Vagina (tissue), 2 donors: ENCODE results near the gene DHX40. TPM values are rescaled to one million over a fixed set of nuclear protein-coding genes. Genes with fewer than 3 reads are reported as not detected.

Experiments
- DNase-seq, 2 donors: peaks; one replicate each; pipeline ENCODE4 v3.0.0-alpha.2; 2017; ENCODE audit errors: extremely low spot score in 2 of 2
- H3K27ac ChIP-seq: fragments of 200-600 bp; sonication (generic); one replicate; pipeline ENCODE4 v1.5.1; 2019
- H3K27me3 ChIP-seq: fragments of 200-600 bp; sonication (generic); one replicate; pipeline ENCODE4 v1.5.1; 2019
- H3K36me3 ChIP-seq, 2 donors: fragments of 200-600 bp; sonication (generic); one replicate each; pipeline ENCODE4 v1.5.1; 2017 to 2019
- H3K4me1 ChIP-seq: fragments of 200-600 bp; sonication (generic); one replicate; pipeline ENCODE4 v1.5.1; 2019
- H3K4me3 ChIP-seq, 2 donors: fragments of 200-600 bp; sonication (generic); 1 replicate in 1 of 2; 2 replicates in 1 of 2; pipeline ENCODE4 v1.5.1; 2016 to 2019
- H3K9me3 ChIP-seq: fragments of 200-600 bp; sonication (generic); one replicate; pipeline ENCODE4 v1.5.1; 2019
- POLR2A ChIP-seq, 2 donors: fragments of 450-650 bp; IDR thresholded peaks; one replicate each; pipeline ENCODE4 v1.6.1; 2017; ENCODE audit warnings: antibody characterized with exemption in 2 of 2, mild to moderate bottlenecking in 2 of 2, moderate library complexity in 2 of 2
- POLR2AphosphoS5 ChIP-seq, 2 donors: sonication (generic); formaldehyde crosslinking; IDR thresholded peaks; one replicate each; pipeline ENCODE4 v1.9.0; 2017; ENCODE audit warnings: antibody characterized with exemption in 2 of 2, mild to moderate bottlenecking in 2 of 2, low read depth in 1 of 2; ENCODE audit not compliant: insufficient read depth in 1 of 2
- intact Hi-C: fragments of 100-400 bp; cut with DNase I; formaldehyde crosslinking; loops from one replicate; pipeline ENCODE4 v1.15.1; 2023
- total RNA-seq: library from RNA; depleted of rRNA; stranded (reverse); fragments of >200 nt; gene quantifications from one replicate; pipeline ENCODE4 v1.2.3, GENCODE V29; 2016
- TF ChIP-seq, protein P1 (sequence below), 3 experiments: fragments of 450-650 bp in 2 of 3; fragments of 200-600 bp in 1 of 3; sonication (generic) in 1 of 3; IDR thresholded peaks; one replicate each; pipeline ENCODE4 v1.5.1; 2017 to 2019; ENCODE audit warnings: antibody characterized with exemption in 3 of 3, mild to moderate bottlenecking in 2 of 3, moderate library complexity in 2 of 3

The DHX40 gene
- total RNA-seq, 1 donor from 2014 or later = 31.4 TPM

DNA sequence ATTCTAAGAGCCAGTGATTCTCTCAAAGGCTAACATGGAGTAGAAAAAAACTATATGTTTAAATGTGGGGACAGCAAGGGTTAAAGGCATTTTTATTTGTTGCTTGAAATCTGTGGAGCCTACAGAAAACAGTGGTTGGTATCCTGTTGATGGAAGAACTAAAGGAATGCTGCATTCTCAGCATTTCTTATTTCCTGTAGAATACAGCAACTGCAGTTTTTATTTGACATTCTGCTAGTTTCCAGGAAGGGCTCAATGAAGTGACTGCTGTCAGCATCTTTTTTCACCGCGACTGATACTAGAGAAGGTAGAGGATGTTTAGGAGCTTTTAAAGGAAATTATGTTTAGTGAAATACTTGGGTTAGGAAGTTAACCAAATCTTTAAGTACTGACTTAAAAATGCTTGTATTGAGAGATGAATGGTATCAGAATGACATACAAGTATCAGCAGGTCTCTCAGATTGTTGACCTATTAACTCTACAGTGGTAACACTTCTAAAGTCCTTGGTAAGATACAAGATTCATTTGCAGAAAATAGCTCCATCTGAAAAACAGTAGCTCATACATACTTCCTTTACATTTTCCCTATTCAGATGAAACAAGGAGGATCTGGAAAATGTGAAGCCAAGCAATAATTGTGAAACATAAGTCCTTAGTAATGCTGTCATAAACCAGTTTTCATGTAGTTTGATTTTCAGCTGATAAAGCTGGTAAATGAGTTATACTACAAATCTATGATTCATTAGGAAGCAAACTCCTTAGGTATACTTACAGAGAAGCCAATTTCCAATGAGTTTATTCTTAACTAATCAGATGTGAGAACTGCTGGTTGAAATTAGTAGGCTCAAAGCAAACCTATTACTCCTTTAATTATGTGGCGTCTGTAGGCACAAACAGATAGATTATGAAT is 69.5 kb downstream of the DHX40 start:
- peaks cover 60% of the 10 kb centered on the region for H3K4me1 ChIP-seq
- DNase-seq = no peak
- no peak overlapping the region for H3K27ac ChIP-seq
- no peak overlapping the region for H3K4me3 ChIP-seq
- H3K36me3 ChIP-seq = no peaks in the 10 kb centered on the region
- no peak for TF ChIP-seq POLR2AphosphoS5 (IDR thresholded peaks at IDR 0.05; ENCODE audit: insufficient read depth in 1 of 2, low read depth in 1 of 2)
- intact Hi-C loops = no loop called here
- no peaks in the 10 kb centered on the region for H3K27me3 ChIP-seq
- no peaks in the 10 kb centered on the region for H3K9me3 ChIP-seq

DNA sequence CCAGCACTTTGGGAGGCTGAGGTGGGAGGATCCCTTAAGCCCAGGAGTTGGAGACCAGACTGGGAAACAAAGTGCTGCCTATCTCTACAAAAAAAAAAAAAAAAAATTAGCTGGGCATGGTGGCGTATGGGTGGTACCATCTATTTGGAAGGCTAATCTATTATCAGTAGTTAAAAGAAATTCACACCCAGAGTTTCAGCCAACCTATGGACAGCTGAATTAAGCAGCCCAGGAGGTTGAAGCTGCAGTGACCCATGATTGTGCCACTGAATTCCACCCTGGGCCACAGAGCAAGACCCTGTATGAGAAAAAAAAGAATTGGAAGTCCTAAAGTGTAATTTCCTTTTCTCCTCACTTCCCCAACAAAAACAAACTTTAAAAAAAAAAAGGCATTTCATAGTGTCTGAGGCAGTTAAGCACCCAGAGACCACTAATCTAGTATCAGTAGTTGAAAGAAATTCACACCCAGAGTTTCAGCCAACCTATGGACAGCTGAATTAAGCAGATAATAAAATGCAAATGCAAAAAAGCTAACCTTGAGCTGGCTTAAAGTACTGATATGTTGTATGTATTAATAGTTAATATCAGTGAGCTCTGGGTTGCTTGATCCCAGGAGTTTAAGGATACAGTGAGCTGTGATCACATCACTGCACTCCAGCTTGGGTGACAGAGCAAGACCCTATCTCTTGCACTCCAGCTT is 72.4 kb downstream of the DHX40 start:
- no peaks in the 10 kb centered on the region for H3K9me3 ChIP-seq
- peaks cover 75% of the 10 kb centered on the region for H3K4me1 ChIP-seq
- H3K27ac ChIP-seq = no peak overlapping the region
- no peaks in the 10 kb centered on the region for H3K36me3 ChIP-seq
- no peak overlapping the region for H3K4me3 ChIP-seq
- intact Hi-C loops = no loop called here
- DNase-seq = no peak
- no peak for TF ChIP-seq POLR2A (IDR thresholded peaks at IDR 0.05)
- TF ChIP-seq, protein P1, sequence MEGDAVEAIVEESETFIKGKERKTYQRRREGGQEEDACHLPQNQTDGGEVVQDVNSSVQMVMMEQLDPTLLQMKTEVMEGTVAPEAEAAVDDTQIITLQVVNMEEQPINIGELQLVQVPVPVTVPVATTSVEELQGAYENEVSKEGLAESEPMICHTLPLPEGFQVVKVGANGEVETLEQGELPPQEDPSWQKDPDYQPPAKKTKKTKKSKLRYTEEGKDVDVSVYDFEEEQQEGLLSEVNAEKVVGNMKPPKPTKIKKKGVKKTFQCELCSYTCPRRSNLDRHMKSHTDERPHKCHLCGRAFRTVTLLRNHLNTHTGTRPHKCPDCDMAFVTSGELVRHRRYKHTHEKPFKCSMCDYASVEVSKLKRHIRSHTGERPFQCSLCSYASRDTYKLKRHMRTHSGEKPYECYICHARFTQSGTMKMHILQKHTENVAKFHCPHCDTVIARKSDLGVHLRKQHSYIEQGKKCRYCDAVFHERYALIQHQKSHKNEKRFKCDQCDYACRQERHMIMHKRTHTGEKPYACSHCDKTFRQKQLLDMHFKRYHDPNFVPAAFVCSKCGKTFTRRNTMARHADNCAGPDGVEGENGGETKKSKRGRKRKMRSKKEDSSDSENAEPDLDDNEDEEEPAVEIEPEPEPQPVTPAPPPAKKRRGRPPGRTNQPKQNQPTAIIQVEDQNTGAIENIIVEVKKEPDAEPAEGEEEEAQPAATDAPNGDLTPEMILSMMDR (IDR thresholded peaks at IDR 0.05) = no peak
- TF ChIP-seq POLR2AphosphoS5 (IDR thresholded peaks at IDR 0.05; ENCODE audit: insufficient read depth in 1 of 2, low read depth in 1 of 2) = no peak
- H3K27me3 ChIP-seq = no peaks in the 10 kb centered on the region

DNA sequence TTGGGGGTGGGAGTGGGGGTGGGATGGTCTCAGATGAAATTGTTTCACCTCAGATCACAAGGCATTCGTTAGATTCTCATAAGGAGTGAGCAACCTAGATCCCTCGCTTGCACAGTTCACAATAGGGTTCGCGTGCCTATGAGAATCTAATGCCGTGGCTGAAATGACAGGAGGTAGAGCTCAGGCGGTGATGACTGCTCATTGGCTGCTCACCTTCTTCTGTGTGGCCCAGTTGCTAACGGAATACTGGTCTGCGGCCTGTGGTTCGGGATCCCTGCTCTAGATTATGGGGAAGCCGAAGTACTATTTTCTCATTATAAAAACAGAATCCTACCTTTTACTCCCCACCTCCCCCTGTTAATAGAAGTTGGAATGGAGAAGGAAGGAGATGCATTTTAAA is 73.1 kb downstream of the DHX40 start:
- no peak for DNase-seq
- H3K27ac ChIP-seq = no peak overlapping the region
- peaks cover 75% of the 10 kb centered on the region for H3K4me1 ChIP-seq
- no peaks in the 10 kb centered on the region for H3K27me3 ChIP-seq
- no peak overlapping the region for H3K4me3 ChIP-seq
- no peaks in the 10 kb centered on the region for H3K9me3 ChIP-seq
- no peaks in the 10 kb centered on the region for H3K36me3 ChIP-seq
- intact Hi-C loops = no loop called here
- TF ChIP-seq, protein P1 (IDR thresholded peaks at IDR 0.05) = no peak
- TF ChIP-seq POLR2AphosphoS5 (IDR thresholded peaks at IDR 0.05; ENCODE audit: insufficient read depth in 1 of 2, low read depth in 1 of 2) = no peak
- TF ChIP-seq POLR2A (IDR thresholded peaks at IDR 0.05) = no peak

DNA sequence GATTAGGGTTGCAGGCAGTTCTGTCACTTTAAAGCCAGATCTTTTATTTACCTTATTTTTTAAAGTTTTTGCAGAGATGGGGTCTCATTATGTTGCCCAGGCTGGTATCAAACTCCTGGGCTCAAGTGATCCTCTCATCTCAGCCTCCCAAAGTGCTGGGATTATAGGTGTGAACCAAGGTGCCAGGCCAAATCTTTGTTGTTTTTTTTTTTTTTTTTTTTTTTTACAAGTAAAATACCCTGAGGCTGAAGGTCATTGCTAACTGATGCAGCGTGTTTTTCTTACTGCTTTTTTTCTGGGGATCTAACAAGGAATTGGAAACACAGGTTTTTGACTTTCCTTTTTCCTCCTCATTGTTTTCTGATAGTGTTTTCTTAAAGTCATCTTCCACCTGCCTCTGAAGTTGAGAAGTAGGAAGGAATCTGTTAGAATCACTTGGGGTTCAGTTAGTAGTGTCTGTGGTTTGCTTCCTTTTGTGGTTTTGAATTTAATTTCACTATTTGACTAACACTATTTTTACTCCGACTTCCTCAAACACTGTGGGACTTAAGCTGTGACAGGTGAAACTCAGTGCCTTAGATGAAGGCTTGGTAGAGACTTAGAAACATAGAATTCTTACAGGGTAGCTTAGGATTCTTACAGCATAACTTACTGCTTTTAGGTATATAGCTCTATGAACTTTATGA is 76.5 kb downstream of the DHX40 start:
- H3K27ac ChIP-seq = no peak overlapping the region
- H3K9me3 ChIP-seq = no peaks in the 10 kb centered on the region
- H3K27me3 ChIP-seq = no peaks in the 10 kb centered on the region
- peaks cover 0 to 6% of the 10 kb centered on the region in 2 donors for H3K36me3 ChIP-seq
- no peak overlapping the region for H3K4me3 ChIP-seq
- H3K4me1 ChIP-seq = peaks cover 55% of the 10 kb centered on the region
- no peak for TF ChIP-seq POLR2A (IDR thresholded peaks at IDR 0.05)
- TF ChIP-seq POLR2AphosphoS5 (IDR thresholded peaks at IDR 0.05; ENCODE audit: insufficient read depth in 1 of 2, low read depth in 1 of 2) = no peak
- TF ChIP-seq, protein P1 (IDR thresholded peaks at IDR 0.05) = no peak
- intact Hi-C loops = no loop called here
- DNase-seq = no peak

DNA sequence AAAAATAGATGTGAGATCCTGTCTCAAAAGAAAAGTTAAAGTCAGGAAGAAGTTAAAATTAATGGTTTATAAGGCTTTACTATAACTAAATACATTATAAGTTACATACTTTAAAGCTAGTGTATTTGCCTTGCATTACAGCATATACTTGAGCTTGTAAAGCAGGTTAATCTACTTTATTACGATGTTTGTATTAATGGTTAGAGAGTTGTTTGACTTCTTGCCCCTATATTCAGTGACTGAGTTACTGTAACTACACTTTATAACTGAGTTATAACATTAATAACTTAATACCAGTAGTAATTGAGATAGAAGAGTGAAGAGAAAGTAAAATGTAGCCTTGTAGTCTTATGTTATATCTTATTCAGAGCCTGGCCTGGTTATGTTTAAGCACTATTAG is 77.2 kb downstream of the DHX40 start:
- H3K36me3 ChIP-seq = peaks cover 0 to 8% of the 10 kb centered on the region in 2 donors
- TF ChIP-seq POLR2A (IDR thresholded peaks at IDR 0.05) (no peak), POLR2AphosphoS5 (IDR thresholded peaks at IDR 0.05; ENCODE audit: insufficient read depth in 1 of 2, low read depth in 1 of 2) (no peak)
- TF ChIP-seq, protein P1 (IDR thresholded peaks at IDR 0.05) = no peak
- no peak overlapping the region for H3K27ac ChIP-seq
- peaks cover 55% of the 10 kb centered on the region for H3K4me1 ChIP-seq
- H3K27me3 ChIP-seq = no peaks in the 10 kb centered on the region
- DNase-seq = no peak
- H3K9me3 ChIP-seq = no peaks in the 10 kb centered on the region
- intact Hi-C loops = no loop called here
- no peak overlapping the region for H3K4me3 ChIP-seq
